LNCaP clone FGC (cell line): Measurements from ENCODE around the gene BABAM2.
A peak's percentile ranks its signal among the peaks of the same experiment; 100 is the strongest.

Source experiments
- DNase-seq: peaks from one replicate; pipeline ENCODE4 v3.0.0-alpha.2; 2011; ENCODE audit warnings: low read depth
- H3K4me3 ChIP-seq: 2 replicates; pipeline ENCODE4 v1.5.1; 2011; ENCODE audit warnings: mild to moderate bottlenecking, low read depth, low read length, control low read depth
- TF ChIP-seq, protein P1 (sequence below): IDR thresholded peaks from 2 replicates; pipeline ENCODE4 v1.5.1; 2012; ENCODE audit warnings: mild to moderate bottlenecking; ENCODE audit not compliant: control insufficient read depth, insufficient read depth; ENCODE audit errors: extremely low read depth

BABAM2 gene

DNA sequence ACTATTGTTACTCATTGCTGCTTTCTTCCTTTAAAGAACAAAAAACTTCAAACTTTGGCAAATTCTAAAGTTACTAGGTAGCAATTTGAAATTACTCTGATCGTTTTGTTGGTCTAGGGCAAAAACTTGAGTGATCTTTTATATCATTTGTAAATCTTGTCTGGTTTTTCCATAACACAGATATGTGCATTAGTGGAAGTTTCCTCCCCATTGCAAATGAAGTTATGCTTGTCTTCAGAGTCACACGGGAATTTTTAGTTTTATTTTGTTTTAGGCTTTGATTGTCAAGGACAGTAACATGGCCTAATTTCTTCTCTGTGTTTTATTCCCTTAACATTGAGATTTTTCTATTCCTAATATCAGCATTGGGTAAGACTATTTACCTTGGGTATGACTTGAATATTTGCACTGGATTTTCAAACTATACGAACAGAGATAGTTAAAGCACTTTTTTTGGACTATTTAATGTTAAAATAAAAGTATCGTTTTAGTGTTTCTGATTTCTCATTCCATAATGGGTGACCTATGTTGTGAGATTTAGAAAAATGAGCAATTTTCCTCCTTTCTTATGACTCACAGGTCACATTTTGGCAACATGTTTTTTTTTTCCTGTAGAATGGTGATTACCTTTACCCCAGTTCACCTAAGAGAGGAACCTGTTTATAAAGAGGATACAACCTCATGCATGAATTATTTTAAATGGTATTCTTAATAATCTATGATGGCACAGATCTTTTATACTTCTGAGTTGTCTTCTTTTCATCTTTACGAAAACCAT is 65.0 kb downstream of the BABAM2 start:
- no peak overlapping the region for H3K4me3 ChIP-seq
- DNase-seq = no peak
- TF ChIP-seq, protein P1, sequence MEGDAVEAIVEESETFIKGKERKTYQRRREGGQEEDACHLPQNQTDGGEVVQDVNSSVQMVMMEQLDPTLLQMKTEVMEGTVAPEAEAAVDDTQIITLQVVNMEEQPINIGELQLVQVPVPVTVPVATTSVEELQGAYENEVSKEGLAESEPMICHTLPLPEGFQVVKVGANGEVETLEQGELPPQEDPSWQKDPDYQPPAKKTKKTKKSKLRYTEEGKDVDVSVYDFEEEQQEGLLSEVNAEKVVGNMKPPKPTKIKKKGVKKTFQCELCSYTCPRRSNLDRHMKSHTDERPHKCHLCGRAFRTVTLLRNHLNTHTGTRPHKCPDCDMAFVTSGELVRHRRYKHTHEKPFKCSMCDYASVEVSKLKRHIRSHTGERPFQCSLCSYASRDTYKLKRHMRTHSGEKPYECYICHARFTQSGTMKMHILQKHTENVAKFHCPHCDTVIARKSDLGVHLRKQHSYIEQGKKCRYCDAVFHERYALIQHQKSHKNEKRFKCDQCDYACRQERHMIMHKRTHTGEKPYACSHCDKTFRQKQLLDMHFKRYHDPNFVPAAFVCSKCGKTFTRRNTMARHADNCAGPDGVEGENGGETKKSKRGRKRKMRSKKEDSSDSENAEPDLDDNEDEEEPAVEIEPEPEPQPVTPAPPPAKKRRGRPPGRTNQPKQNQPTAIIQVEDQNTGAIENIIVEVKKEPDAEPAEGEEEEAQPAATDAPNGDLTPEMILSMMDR = no peak

DNA sequence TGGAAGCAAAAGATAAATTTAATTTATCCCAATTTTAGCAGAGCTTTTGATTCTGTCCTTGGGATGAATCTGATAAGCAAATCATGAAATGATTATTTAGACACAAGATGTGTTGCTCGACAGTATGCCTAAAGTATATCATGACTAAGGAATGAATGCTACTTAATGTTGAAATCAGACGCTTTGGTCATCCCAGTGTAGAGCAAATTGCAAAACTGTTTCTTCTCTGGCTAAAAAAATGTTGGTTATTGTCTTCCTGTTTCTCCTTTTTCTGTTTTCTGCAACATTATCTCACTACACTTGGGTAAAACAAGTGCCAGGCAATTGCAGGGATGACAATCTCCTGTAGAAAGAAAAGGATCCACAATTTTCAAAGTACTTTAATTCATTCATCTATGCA is 66.4 kb downstream of the BABAM2 start:
- TF ChIP-seq, protein P1 = no peak
- H3K4me3 ChIP-seq = no peak overlapping the region
- no peak for DNase-seq

DNA sequence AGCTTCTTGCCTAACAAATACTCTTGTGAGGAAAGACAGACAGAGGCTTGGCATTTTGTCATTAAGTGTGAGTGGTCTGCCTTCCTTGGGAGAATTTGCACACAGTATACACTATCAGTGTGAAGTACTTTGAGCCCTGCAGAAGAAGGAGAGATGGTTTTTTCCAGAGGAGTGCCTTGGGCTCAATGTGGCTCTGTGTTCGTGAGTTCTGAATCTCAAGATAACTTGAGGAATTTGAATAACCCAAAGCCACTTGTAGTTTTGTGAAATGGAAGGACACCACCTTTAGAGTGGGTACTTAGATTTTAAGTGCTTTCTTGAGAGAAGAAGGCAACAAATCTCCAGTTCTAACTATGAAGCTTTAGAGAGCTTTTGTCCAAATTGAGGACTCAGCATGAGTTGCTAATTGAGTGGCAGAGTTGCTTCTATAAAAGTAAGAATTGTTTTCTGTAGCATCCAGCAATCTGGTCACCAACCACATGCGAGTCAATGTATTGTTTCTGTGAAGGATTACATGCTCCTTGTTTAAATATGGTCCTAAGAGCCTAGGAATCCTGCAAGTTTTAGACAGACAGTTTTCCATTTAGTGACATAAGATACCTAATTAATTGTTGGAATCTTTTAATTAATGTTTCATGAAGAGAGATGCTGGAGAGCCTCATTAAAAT is 68.3 kb downstream of the BABAM2 start:
- TF ChIP-seq, protein P1 = no peak

DNA sequence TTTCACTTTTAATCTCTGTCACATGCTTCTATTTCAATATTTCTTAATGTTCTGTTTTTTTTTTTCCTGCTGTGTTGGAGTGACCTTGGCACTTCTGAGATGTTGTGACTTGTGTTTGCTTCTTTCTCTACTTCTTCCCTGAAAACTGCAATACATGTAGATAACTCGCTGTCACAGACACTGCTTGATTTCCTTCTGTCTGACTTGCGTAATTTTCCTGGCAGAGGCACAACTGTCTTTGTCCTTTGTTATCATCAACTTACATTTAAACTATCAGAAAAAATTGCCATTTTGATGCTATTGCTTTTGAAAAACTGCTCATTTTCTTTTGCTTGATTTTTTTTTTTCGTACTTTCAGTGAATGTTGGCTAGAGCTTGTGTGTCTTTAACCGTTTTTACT is 69.0 kb downstream of the BABAM2 start:
- H3K4me3 ChIP-seq = no peak overlapping the region
- DNase-seq = peak; percentile 30
- TF ChIP-seq, protein P1 = no peak

More for the DNA sequence above, 68.3 kb downstream of the BABAM2 start:
- no peak overlapping the region for H3K4me3 ChIP-seq
- no peak for DNase-seq

DNA sequence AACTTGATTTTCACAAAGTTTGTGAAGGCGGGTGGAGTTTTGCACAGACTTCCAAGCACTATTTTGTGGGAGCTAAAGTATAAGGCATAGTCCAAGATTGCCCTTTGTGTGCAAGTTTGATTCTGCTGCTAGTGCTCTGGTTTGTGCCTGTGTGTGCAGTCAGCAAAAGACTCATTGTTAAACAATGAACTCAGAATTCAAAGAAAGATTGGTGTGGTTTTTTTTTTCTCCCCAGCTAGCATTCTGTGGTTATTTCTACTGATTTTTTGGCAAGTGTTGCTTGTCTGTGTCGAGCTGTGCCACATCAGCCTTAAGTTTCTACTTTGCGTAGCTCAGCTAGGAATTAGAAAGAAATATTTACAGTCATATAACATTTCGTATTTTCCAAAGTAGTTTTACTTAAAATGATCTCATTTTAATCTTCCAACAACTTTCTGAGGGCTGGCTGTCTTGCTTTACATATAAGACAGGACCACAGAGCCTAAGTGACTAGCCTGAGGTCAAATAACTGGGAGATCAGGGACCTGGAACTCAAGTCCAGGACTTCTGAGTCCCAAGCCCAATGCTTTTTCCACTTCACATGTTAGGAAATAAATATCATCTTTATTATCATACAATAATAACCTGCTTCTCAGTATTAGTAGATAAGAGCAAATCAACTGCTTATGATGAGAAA is 69.8 kb downstream of the BABAM2 start:
- no peak overlapping the region for H3K4me3 ChIP-seq
- DNase-seq = no peak
- TF ChIP-seq, protein P1 = no peak

DNA sequence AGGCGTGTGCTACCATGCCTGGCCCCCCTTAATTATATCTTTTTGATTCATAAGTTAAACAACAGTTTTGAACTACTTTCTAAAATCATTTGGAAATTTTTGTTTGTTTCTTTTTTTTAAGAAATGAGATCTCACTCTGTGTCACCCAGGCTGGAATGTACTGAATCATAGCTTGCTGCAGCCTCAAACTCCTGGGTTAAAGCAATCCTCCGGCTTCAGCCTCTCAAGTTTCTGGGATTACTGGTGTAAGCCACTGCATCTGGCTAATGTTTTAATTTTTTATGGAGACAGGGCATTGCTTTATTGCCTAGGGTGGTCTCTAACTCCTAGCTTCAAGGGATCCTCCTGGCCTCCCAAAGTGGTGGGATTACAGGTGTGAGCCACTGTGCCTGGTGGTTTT is 71.5 kb downstream of the BABAM2 start:
- TF ChIP-seq, protein P1 = no peak
- no peak for DNase-seq
- no peak overlapping the region for H3K4me3 ChIP-seq
